GM18907 (cell line): ENCODE measurements around the gene SEMA6A.

Experiments
- ATAC-seq: cut with Tn5 transposase; IDR thresholded peaks from one replicate; pipeline ENCODE4 v1.9.1; 2021; ENCODE audit warnings: mild to moderate bottlenecking, moderate library complexity; ENCODE audit not compliant: unreplicated experiment

Gene SEMA6A

DNA sequence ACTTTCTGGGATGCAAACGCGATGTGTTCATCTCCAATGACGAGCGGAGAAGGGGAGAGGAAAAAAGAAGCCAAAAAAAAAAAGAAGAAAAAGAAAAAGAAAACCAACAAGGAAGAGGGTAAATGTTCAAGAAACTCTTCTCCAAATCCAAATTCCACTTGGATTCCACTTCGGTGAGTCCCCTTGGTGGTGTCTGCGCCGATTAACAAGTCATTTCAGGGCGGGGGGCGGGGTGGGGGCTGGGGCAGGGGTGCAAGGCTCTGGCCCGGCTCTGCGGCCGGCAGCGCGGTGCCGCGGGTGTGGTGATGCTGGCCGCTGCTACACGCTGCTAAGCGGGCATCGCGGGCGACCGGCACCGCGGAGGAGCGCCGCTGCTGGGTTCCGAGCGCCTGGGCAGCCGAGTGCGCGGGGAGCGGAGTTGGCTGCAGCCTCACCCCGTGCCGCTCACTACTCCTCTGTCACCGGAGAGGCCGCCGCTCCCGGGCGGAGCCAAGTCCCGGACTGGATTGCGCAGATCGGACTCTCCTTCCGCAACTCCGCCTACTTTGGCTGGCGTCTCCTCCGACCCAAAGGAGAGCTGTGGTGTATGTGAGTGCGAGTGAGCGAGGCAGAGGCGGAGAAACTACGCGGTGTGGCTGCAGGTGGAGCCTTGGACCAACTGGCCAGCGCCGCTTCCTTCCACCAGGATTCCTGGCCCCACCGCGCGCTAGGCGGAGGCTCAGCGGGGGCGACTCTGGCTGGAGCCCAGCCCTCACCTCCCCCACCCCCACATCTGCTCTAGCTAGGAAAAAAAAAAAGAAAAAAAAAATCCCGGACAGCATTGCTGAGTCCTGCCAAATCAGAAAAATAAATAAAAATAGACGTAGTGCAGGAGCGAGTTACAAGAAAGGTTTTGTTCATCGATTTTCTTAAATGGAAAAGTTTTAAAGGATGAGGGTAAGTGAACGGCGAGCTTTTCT lies at the start of gene SEMA6A:
TSS of gene SEMA6A (minus strand) at position 457 of the 959 bp plus-strand sequence. CDS start 69,879 bp downstream, outside the sequence.
- ATAC-seq = peak; percentile 59

- no peak for ATAC-seq
These were observed 47.9 kb upstream of the SEMA6A start for GRCh38 chr5:116622375-116623050.

DNA sequence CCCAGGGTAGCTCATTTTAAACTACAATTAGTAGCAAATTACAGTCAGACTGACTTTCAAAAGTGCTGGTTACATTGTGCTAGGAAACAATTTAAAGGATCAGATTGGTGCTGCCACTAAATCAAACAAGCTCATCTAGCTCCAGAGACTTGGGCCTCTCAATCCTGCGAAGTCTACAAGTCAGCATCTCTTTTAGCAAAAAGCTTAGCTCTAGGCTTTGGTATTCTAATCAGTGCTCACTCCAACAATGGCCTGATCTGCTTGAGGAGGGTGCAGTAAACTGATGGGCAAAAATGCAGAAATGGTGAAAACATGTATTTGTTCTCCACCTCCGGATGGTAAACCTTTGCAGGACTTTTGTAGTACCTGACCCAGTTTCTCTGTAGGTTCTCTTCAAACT lies 47.0 kb upstream of the SEMA6A start:
- no peak for ATAC-seq

DNA sequence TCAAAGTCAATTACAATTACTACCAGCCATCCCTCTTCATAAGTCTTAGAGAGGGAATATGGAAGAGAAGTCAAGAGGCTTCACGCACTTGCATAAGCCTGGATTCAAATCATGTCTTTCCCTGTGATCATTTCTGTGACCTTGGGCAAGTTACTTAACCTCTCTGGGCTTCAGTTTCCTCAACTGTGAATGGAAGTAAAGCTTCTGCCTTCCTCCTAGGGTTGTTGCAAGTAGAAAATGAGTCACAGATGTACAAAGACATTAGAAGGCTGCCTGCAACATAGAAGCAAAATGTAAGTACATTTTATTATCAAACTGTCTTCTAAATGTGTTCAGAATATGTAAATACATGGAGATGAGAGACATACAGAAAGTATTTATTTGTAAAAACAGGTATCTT lies 42.3 kb upstream of the SEMA6A start:
- no peak for ATAC-seq

DNA sequence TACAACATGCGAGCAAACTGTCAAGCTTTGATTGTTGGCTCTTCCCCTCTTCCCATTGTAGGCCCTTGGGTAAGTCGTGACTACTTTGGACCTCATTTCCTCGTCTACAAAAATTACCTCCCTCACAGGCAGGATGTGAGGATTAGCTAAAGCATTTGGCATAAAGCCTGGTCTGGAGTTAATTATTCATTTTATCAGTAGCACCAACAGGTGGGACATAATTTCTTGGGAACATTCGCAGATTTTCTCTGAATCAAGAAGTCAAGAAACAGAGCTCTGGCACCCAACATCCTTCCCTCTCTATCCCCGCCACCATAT lies 39.9 kb upstream of the SEMA6A start:
- no peak for ATAC-seq

GRCh38 chr5:116613445-116613844 lies 38.8 kb upstream of the SEMA6A start:
- ATAC-seq = peak; percentile 45

- ATAC-seq = no peak
These were observed 37.8 kb upstream of the SEMA6A start for GRCh38 chr5:116612431-116612830.

GRCh38 chr5:116605310-116606070 lies 30.9 kb upstream of the SEMA6A start:
- no peak for ATAC-seq

- no peak for ATAC-seq
These were observed 30.2 kb upstream of the SEMA6A start for GRCh38 chr5:116604805-116605204.

GRCh38 chr5:116600876-116601275 lies 26.3 kb upstream of the SEMA6A start:
- ATAC-seq = no peak

DNA sequence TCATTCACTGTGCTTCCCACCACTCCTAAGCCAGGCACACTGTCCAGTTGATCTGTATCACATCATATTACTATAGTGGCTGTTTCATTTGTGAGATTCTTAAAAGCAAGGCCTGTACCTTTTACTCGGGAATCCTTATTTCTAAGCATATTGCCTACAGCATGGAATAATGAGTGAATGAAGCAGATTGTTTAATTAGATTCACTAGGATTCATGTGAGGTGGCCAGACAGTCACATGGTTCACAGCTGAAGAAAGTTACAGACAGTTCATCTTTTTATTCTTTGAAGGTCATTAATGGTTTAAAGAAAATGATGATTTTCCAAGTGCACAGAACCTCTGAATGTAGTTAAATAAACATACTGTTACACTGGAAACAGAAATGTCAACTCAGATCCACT lies 24.3 kb upstream of the SEMA6A start:
- no peak for ATAC-seq

- no peak for ATAC-seq
These were observed 20.9 kb upstream of the SEMA6A start for GRCh38 chr5:116595498-116595897.

- ATAC-seq = no peak
These were observed 18.7 kb upstream of the SEMA6A start for GRCh38 chr5:116593340-116593739.

DNA sequence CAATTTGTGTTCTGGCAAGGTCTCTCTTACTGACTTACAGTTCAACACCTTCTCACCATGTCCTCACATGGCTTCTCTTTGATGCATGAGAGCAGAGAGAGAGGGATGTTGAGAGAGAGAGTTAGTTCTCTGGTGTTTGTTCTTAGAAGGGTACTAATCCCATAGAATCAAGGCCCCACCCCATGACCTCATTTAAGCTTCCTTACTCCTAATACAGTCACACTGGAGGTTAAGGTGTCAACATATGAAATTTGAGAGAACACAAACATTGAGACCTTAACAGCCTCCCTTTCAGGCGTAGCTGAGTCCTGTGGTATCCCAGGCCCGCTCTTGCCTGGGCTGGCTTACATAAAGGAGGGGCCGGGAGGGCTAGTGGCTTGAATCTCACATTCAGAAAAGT lies 10.6 kb upstream of the SEMA6A start:
- no peak for ATAC-seq

GRCh38 chr5:116583862-116584222 lies 9.2 kb upstream of the SEMA6A start:
- ATAC-seq = no peak

GRCh38 chr5:116583085-116583861 lies 8.7 kb upstream of the SEMA6A start:
- peak; percentile 70 for ATAC-seq

DNA sequence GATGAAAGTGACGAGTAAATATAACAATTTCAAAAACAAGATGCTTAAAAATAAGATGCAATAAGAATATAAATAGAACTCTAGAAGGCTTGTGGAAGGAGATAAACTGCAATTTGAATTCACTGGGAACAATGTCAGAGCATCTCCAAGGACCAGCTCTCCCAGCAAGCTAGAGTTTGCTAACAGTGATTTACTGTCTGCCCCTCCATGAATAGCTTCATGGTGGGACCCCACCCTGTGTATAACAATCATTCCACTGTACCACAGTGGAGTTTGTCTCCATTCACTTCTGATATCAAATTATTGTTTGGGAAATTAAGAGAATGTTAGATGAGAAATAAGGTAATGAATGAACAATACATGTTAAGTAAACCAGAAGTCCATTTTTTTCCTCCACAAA lies 7.3 kb upstream of the SEMA6A start:
- no peak for ATAC-seq

DNA sequence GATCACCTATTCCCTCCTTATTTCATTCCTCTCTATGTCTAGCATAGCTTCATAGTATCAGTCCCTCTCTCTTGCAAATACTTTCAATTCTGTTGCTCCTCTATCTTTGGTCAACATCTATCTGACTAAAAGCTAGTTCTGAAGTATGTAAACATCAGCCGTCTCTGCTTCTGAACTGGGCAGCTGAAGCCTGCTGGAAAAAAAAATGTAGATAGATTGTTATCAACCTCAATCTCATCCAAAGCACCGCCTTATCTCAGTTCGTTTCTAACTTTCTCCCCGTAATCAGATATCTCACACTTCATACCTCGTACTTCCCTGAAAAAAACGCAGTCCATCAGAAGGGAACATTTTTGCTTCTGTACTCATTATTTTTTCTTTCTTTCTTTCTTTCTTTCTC lies 4.5 kb upstream of the SEMA6A start:
- no peak for ATAC-seq

GRCh38 chr5:116578676-116579075 lies 4.1 kb upstream of the SEMA6A start:
- ATAC-seq = no peak

DNA sequence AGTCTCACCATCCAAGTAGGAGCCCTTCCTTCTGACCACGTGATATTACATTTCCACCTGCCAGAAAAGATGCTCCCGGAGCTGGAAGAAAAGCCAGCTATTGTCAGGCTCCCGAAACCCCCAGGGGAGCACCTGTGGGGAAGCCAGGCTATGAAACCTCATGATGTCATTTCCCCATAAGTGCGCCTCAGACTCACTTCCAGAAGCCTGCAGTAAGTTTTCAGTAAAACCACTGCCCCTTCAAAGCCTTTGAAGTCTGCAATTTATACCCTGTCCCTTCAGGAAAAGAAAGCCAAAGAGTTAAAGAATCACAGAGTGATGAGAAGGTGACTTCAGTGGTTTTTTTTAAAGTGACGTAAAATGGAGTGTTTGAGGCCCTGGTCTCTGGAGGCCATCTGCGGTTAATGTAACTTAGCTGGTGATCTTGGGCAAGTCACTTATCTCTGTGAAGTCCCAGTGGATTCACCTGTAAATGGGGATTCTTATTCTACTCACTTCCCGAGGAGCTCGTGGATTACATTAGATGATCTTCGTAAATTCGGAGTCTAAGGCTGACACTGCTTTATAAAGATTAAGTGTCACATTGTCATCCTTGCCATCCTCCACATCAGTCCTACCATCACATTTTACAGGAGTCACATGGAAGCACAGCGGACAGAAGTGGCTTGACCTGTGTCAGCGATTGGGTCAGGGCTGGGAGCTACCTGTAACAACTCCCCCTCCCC lies 2.6 kb upstream of the SEMA6A start:
- peak; percentile 66 for ATAC-seq
